Measurements from ENCODE around the gene PDIA6. TPM values are rescaled to one million over a fixed set of nuclear protein-coding genes. Genes with fewer than 3 reads are reported as not detected.

The PDIA6 gene
- total RNA-seq, 1 donor from 2014 or later, result 346 TPM

DNA sequence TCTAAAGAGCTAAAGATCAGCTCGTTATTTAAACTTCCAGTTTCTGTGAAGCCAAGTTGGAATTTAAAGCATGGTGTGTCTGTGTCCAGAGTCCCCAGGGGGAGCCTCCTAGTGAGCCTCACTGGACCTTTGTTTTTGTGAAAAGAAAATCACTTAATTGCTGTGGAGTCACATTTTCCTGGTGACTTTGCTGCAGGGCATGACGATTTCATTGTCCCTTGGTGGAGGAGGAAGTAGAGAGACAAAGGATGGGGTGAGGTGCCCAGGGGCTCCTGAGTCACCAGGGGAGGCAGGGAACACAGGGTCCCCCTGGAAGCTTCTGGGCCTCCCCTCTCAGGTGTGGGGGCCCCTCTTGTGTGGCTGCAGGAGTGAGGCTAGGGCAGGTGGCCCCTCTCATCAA, 71.4 kb downstream of the PDIA6 start:
- FAIRE-seq (no peak), DNase-seq (ENCODE audit: low read depth) (no peak)
- Histone ChIP-seq H3K9ac (ENCODE audit: low read length) (no peak overlapping the region), H3K4me2 (ENCODE audit: low read length) (no peak overlapping the region), H3K36me3 (ENCODE audit: insufficient read depth, low read length) (no peaks in the 10 kb centered on the region), H4K20me1 (ENCODE audit: insufficient read depth, low read length) (no peaks in the 10 kb centered on the region), H3K27me3 (ENCODE audit: insufficient read depth, low read length) (no peaks in the 10 kb centered on the region), H3K9me3 (ENCODE audit: insufficient read depth, low read depth, low read length) (no peaks in the 10 kb centered on the region), H3K4me1 (ENCODE audit: insufficient read depth, low read length) (no peaks in the 10 kb centered on the region), H2AFZ (ENCODE audit: low read depth, low read length) (no peak overlapping the region), H3K79me2 (ENCODE audit: insufficient read depth, low read length) (no peaks in the 10 kb centered on the region), H3K27ac (ENCODE audit: low read depth, low read length) (no peak overlapping the region), H3K4me3 (ENCODE audit: insufficient read depth, low read depth, low read length) (no peak overlapping the region)
- no peaks in the 10 kb centered on the region for H3K4me1 Mint-ChIP-seq (ENCODE audit: low read depth, unreplicated experiment)
- TF ChIP-seq EZH2 (IDR thresholded peaks at IDR 0.05; ENCODE audit: insufficient read depth, low read length) (no peak), CTCF (IDR thresholded peaks at IDR 0.05; ENCODE audit: insufficient read depth, low read depth, low read length) (no peak)
- no peaks in the 10 kb centered on the region for H3K36me3 Mint-ChIP-seq (ENCODE audit: low read depth, unreplicated experiment)
- H3K27me3 Mint-ChIP-seq (ENCODE audit: low read depth, unreplicated experiment), result peaks cover 11% of the 10 kb centered on the region
- peaks cover 2% of the 10 kb centered on the region for H3K9me3 Mint-ChIP-seq (ENCODE audit: unreplicated experiment)
- no peak overlapping the region for H3K27ac Mint-ChIP-seq (ENCODE audit: unreplicated experiment)
- no peak overlapping the region for H3K4me3 Mint-ChIP-seq (ENCODE audit: unreplicated experiment)

- no peak for FAIRE-seq
- Histone ChIP-seq H3K9ac (ENCODE audit: low read length) (no peak overlapping the region), H3K79me2 (ENCODE audit: insufficient read depth, low read length) (no peaks in the 10 kb centered on the region), H3K4me1 (ENCODE audit: insufficient read depth, low read length) (no peaks in the 10 kb centered on the region), H3K27me3 (ENCODE audit: insufficient read depth, low read length) (no peaks in the 10 kb centered on the region), H2AFZ (ENCODE audit: low read depth, low read length) (no peak overlapping the region), H3K36me3 (ENCODE audit: insufficient read depth, low read length) (no peaks in the 10 kb centered on the region), H3K4me2 (ENCODE audit: low read length) (no peak overlapping the region), H3K4me3 (ENCODE audit: insufficient read depth, low read depth, low read length) (no peak overlapping the region), H3K27ac (ENCODE audit: low read depth, low read length) (no peak overlapping the region), H4K20me1 (ENCODE audit: insufficient read depth, low read length) (no peaks in the 10 kb centered on the region), H3K9me3 (ENCODE audit: insufficient read depth, low read depth, low read length) (no peaks in the 10 kb centered on the region)
- H3K9me3 Mint-ChIP-seq (ENCODE audit: unreplicated experiment), result no peaks in the 10 kb centered on the region
- DNase-seq (ENCODE audit: low read depth), result no peak
- H3K4me1 Mint-ChIP-seq (ENCODE audit: low read depth, unreplicated experiment), result no peaks in the 10 kb centered on the region
- no peak for TF ChIP-seq EZH2 (IDR thresholded peaks at IDR 0.05; ENCODE audit: insufficient read depth, low read length)
- no peak for TF ChIP-seq CTCF (IDR thresholded peaks at IDR 0.05; ENCODE audit: insufficient read depth, low read depth, low read length)
- H3K27me3 Mint-ChIP-seq (ENCODE audit: low read depth, unreplicated experiment), result peaks cover 7% of the 10 kb centered on the region
- H3K4me3 Mint-ChIP-seq (ENCODE audit: unreplicated experiment), result no peak overlapping the region
- no peak overlapping the region for H3K27ac Mint-ChIP-seq (ENCODE audit: unreplicated experiment)
- no peaks in the 10 kb centered on the region for H3K36me3 Mint-ChIP-seq (ENCODE audit: low read depth, unreplicated experiment)
Measured at GRCh38 chr2:10740226-10740625, 72.4 kb downstream of the PDIA6 start.

DNA sequence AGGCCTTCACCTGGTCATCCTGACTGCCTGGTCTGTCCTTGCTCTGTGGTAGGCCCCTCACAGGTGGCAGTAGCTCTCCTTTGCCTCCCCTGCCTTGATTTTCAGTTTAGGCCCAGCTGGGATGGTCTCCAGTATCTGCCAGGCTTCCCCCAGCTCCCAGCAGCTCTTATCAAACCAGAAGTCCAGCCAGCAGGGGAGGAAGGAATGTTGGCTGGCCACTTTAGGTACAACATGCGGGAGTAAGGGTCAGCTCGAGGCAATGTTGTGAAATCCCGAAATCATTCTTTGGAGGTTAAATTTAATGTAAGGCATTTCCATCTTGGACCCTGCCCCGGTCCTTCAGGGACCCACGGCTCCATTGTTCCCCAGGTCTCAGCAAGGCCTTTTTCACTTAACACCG, 74.4 kb downstream of the PDIA6 start:
- Histone ChIP-seq H3K27me3 (ENCODE audit: insufficient read depth, low read length) (peaks cover 8% of the 10 kb centered on the region), H3K4me2 (ENCODE audit: low read length) (no peak overlapping the region), H3K4me1 (ENCODE audit: insufficient read depth, low read length) (no peaks in the 10 kb centered on the region), H3K27ac (ENCODE audit: low read depth, low read length) (no peak overlapping the region), H3K4me3 (ENCODE audit: insufficient read depth, low read depth, low read length) (no peak overlapping the region), H3K9ac (ENCODE audit: low read length) (no peak overlapping the region), H3K9me3 (ENCODE audit: insufficient read depth, low read depth, low read length) (no peaks in the 10 kb centered on the region), H2AFZ (ENCODE audit: low read depth, low read length) (no peak overlapping the region), H3K36me3 (ENCODE audit: insufficient read depth, low read length) (no peaks in the 10 kb centered on the region), H3K79me2 (ENCODE audit: insufficient read depth, low read length) (no peaks in the 10 kb centered on the region), H4K20me1 (ENCODE audit: insufficient read depth, low read length) (no peaks in the 10 kb centered on the region)
- peaks cover 9% of the 10 kb centered on the region for H3K4me1 Mint-ChIP-seq (ENCODE audit: low read depth, unreplicated experiment)
- H3K27me3 Mint-ChIP-seq (ENCODE audit: low read depth, unreplicated experiment), result peaks cover 5% of the 10 kb centered on the region
- DNase-seq (ENCODE audit: low read depth) (no peak), FAIRE-seq (no peak)
- no peaks in the 10 kb centered on the region for H3K36me3 Mint-ChIP-seq (ENCODE audit: low read depth, unreplicated experiment)
- no peaks in the 10 kb centered on the region for H3K9me3 Mint-ChIP-seq (ENCODE audit: unreplicated experiment)
- no peak overlapping the region for H3K4me3 Mint-ChIP-seq (ENCODE audit: unreplicated experiment)
- TF ChIP-seq CTCF (IDR thresholded peaks at IDR 0.05; ENCODE audit: insufficient read depth, low read depth, low read length), result no peak
- TF ChIP-seq EZH2 (IDR thresholded peaks at IDR 0.05; ENCODE audit: insufficient read depth, low read length), result no peak
- no peak overlapping the region for H3K27ac Mint-ChIP-seq (ENCODE audit: unreplicated experiment)

Data from astrocyte (in vitro differentiated cells and primary cell).